Inflammatory macrophage treated with lipopolysaccharide for 4 hours (primary cell): ENCODE data around the gene MAP3K19.
"Not testable (repeated sequence)": the region's sequence is repeated elsewhere in the genome, so short reads cannot be mapped to it uniquely, and the experiment has no call there.

Source experiments
- DNase-seq: peaks from one replicate; pipeline ENCODE4 v3.0.0-alpha.2; 2020

Gene MAP3K19

DNA sequence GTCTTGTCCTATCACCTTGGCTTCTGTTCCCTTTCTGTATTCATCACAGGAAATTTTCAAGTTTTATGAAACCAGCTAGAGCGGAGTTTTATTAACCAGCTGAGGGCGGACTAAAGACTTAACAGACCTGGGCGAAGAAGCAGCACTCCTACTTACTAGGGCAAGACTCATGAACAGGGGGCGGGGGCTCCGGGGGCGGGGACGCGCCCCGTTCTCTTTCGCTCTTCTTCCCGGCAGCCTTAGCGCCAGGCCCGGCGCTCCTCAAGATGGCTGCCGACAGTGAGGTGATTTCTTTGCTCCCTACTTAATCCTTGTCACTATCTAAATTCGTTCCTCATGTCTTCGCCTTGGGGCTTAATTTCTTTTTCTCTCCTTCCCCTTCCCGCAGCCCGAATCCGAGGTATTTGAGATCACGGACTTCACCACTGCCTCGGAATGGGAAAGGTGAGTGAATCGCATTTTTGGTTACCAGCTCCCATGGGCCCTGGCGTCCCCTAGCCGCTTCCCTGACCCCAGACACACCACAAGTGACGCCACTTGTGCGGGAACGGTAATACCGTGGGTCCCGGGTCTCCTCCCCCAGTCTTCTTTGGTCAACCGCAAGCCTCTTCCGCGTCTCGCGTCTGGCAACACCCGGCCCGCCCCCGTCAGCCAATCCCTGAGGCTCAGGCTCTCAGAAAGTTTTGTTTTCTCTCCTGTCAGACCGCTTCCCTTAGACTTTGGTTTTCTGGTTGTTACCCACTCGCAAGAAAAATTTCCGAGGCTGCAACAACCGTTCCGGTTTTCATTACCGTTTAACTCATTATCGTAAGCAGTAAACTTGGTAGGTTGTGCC lies 5.0 kb upstream of the MAP3K19 start, which contains the start of gene RAB3GAP1:
Gene RAB3GAP1, plus strand, starts transcription at position 251 of the 835 bp plus-strand sequence. Its CDS starts 16 bp downstream, at position 267.
- peak; percentile 97 for DNase-seq

DNA sequence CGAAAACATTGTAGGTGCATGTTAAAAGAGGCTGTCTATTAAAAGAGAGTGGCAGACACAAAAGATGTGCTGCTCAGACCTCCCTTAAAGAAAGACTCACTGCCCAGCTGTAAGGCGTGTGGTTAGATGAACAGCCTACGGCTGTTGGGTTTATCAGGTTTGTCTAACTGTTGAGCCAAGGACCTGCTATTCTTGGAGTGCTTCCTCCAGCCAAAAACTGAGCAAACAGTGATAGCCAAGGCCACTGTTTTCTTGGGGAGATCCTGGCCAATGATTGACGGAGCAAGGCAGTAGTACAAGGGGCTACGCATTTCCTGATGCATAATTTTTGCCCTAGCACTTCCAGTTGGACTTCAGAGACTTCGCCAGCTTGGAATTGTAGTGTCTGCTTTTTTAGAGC lies 3.4 kb upstream of the MAP3K19 start:
- no peak for DNase-seq

DNA sequence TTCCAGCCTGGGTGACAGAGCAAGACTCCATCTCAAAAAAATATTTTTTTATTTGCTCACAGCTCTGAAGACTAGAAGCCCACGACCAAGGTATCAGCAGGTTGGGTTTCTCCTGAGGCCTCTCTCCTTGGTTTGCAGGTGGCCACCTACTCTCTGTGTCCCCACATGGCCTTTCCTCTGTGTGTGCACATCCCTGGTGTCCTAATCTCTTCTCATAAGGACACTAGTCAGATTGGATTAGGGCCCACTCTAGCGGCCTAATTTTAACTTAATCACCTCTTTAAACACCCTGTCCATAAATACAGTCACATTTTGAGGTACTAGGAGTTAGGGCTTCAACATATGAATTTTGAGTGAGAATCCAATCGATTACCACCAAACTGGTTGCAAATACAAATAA lies 2.9 kb upstream of the MAP3K19 start:
- no peak for DNase-seq

DNA sequence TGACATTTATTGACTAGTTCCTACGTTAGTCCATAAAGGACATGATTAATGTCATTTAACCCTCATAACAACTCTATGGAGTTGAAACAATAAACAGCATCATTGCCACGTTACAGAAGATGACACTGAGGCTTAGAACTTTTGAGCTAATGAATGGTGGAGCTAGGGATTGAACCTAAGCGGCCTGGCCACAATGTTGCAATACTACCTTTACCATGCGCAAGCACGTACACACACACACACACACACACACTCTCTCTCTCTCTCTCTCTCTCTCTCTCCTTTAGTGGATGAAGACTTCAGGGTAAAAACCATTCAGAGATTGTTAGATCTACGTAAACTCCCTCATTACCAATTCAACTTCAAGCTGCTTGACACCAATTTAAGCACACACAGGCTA lies 875 bp upstream of the MAP3K19 start:
- no peak for DNase-seq

DNA sequence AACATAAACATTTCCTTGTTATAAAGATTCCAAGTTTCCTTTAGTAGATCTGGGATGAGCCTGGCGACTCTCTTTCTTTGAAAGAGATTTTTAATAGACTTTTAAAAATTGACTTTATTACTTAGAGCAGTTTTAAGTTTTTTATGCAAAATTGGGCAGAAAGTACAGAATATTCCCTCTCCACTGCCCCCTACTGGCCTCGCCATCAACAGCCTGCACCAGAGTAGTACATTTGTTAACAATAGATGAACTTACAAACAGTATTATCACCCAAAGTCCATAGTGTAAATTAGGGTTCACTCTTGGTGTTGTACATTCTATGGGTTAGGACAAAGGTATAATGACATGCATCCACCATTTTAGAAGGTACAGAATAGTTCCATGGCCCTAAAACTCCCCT lies 3.9 kb downstream of the MAP3K19 start:
- peak; percentile 21 for DNase-seq

DNA sequence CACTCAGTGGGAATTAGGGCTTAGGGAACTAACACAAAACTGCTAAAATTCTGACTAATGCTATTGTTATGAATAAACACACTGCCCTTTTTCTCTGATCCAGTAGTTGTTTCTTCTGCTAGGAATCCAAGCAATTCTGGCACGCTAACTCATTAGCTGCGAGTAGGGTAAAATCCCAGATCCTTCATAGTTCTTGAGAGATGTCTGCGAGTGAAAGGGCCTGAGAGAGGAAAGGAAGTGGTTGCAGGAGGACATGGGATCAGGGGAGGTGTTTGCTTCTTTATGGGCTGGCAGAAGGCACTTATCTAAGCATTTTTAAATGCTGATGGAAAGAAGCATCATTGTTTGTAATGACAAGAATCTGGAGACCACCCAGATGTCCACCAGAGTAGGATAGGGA lies 9.4 kb downstream of the MAP3K19 start:
- no peak for DNase-seq

DNA sequence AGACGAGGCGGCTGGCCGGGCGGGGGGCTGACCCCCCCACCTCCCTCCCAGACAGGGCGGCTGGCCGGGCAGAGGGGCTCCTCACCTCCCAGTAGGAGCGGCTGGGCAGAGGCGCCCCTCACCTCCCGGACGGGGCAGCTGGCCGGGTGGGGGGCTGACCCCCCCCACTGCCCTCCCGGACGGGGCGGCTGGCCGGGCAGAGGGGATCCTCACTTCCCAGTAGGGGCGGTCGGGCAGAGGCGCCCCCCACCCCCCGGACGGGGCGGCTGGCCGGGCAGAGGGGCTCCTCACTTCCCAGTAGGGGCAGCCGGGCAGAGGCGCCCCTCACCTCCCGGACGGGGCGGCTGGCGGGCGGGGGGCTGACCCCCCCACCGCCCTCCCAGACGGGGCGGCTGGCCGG lies 14.0 kb downstream of the MAP3K19 start:
- DNase-seq, result not testable (repeated sequence)

DNA sequence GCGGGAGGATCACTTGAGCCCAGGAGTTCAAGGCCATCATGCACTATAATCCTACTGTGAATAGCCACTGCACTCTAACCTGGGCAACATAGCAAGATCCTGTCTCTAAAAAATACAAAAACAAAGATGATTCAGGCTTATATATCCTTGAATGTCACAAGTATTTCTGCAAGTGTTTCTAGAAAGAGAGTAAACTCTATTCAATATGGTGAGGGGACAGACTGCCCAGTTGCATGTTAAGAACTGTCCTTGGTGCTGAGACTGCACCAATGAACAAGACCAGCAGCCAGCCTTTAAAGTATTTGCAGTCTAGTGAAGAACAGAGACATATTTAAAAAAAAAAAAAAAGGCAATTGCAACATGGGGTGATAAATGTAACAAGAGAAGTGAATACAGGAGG lies 16.4 kb downstream of the MAP3K19 start:
- DNase-seq, result no peak

DNA sequence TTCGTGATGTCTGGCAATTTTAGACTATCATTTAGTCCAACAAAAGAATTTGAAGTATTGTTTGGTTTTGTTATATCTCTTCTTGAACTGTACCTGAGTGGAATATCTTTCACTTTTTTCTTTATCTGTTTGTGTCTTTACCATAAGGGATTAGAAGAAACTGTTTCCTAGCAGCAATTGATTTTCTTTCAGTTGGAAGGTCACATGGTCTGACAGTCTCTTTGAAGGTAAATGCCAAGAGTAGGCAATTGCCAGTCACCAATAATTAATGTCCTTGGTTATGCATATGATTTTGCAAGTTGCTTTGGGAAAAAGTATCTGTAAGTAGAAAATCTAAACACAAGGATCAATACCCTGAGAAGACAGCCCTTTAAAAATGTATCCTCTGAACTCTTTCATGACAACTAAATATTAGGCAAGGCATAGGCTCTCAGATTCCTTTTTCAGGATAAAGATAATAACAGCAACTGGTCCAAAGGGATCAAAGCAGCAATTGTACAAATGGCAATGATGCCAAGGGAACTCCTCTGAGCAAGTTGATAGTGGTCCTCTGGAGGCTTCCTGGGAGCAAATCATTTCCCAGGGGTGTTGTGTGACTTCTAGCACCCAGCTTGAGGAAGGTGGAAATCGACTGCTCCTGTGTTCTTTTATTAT lies 17.6 kb downstream of the MAP3K19 start:
- no peak for DNase-seq

DNA sequence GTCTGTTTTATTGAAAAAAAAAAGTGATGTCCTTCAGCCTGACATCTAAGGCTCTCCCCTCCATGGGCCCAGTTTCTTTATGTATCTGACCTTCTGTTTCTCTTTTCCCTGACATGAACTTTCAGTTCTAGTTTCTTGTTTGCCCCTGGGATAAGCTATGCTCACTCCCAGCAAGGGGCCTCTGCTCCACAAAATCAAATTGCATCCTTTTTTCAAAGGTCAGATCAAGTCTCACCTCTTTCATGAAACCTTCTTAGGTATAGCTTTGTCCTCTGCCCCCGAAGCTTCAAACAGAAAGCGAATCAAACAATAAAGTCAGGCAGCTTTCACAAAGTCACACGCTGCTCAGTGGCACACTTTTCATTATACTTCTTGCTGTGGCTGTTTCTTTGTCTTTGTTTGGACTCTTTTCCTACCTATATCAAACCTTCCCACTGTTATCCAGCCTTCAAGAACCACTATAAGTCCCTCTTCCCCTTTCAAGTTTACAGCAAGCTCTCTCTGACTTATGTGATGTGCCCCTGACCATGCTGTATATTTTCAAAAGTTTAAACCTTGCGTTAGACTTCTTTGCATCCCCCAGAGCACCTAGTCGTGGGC lies 23.3 kb downstream of the MAP3K19 start:
- DNase-seq, result no peak

DNA sequence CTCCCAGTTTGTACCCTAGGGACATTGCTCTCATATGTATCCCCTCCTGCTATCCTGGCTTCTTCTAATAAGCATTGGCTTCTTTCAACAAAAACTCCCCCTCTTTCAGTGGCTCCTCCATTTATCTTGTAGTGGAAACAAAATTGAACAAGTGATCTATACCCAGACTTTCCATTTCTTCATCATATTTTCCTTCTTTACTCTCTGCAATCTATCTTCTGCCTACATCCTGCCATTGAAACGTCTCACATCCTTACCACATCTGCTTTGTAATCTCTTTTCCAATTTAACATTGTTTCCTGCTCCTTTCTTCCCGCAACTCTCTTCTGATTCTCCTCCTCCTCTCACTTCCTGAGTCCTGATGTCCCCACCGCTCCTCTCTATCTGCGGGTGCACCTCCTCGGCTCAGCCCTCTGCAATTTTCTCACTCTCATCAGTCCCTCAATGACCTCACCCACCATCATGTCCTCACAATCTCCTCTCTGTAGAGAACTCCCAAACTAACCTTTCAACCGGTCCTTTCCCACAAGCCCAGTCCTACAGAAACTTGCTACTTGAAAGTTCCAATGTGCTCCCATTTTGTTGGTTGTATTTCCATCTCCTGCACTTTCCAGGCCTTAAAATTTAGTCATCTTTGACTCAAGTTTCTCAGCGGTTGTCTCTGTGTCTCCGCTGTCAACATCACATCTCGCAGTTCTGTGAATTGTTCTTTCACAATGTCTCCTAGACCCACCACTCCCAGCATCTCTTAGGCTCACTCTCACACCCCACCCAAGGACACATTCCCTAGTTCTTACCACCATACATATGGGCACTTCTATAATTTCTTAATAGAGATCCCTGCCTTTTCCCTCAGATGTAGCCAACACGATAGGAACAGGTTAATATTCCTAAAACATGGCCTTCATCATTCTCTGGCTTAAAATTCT lies 24.0 kb downstream of the MAP3K19 start:
- no peak for DNase-seq

DNA sequence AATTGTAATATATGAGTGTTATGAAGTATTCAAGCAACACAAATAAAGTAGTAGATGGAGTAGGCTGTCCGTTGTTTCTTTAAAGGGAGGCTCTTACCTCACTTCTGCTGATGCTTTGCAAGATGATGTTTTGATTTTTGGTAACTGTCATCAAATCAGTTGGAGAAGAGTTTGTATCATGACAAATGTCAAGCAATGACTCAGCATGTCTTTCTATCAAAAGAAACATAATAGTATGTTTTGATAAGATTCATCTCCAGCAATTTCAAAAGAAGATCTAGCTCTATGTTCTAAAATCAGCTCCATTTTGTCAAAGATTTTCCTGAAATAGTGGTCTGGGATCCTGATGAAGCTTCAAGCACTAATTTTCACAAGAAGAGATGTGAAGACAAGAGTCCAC lies 25.6 kb downstream of the MAP3K19 start:
- DNase-seq, result no peak

DNA sequence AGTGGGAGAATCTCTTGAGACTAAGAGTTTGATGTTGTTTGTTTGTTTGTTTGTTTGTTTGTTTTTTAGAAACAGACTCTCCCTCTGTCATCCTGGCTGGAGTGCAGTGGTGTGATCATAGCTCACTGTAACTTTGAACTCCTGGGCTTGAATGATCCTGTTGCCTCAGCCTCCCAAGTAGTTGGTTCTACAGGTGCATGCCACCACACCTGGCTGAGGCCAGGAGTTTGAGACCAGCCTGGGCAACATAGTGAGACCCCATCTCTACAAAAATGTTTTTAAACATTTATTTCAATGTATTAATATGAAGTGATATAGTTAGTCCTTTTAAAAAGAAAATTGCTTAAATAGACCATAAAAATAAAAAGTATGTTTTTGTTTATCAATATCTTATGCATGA lies 35.6 kb downstream of the MAP3K19 start:
- DNase-seq, result no peak

DNA sequence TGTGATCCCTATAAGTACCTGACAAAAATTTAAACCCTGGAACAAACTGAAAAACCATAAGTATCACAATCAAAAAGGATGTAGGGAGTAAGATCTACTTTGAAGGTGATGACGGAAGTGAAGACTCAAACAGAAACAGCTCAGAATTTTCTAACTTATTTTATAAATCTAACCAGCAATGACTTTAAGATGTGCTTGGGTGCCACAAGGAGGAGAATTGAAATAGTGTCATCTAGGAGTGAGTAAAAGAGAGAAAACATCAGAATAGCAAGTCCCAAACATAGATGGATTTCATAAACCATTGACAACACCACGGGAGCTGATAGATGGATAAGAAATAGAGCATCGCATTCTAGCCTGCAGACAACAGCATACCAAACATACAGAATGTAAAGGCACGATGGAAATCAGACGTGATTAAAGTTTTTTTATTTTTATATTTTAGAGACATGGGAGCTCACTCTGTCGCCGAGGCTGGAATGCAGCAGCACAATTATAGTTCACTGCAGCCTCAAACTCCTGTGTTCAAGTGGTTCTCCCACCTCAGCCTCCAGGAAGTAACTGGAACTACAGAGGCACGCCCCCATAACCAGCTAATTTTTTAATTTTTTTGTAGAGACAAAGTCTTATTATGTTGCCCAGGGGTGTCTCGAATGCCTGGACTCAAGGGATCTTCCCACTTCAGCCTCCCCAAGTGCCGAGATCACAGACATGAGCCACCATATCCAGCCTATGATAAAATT lies 36.9 kb downstream of the MAP3K19 start:
- DNase-seq, result no peak

DNA sequence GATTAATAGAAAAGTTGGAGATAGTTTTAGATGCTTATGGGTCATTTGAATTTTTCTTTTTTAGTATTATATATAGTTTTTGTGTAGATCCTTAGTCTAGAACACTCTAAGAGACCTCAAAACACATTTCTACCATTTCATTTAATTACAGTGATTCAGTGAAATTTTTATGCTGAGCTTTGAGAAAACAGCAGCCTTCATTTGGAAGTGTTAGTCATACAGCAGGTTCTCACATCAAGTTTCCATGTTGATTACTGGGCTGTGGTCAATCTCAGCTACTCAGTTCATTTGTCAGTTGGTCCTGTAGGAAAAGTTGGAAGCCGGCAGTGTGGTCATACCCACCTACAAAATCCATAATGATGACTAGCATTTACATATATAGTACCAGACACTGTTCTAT lies 37.9 kb downstream of the MAP3K19 start:
- no peak for DNase-seq

DNA sequence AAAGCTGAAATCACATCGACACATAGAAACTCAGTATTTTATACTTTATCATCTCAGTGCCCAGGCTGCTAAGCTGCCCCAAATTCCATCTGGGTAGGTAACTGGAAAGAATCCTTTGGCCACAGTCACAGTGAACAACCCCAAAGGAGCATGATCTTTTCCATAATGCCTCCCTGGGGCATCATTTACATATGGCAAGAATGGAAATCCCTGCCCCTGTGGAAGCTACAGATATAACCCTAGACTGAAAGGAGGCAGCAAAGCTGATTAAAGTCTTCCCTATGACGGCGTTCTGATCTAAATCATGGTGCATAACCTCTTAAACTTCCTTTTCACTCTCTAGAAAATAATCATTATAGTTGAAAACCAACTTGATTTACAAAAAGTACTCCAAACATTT lies 41.5 kb downstream of the MAP3K19 start:
- no peak for DNase-seq

DNA sequence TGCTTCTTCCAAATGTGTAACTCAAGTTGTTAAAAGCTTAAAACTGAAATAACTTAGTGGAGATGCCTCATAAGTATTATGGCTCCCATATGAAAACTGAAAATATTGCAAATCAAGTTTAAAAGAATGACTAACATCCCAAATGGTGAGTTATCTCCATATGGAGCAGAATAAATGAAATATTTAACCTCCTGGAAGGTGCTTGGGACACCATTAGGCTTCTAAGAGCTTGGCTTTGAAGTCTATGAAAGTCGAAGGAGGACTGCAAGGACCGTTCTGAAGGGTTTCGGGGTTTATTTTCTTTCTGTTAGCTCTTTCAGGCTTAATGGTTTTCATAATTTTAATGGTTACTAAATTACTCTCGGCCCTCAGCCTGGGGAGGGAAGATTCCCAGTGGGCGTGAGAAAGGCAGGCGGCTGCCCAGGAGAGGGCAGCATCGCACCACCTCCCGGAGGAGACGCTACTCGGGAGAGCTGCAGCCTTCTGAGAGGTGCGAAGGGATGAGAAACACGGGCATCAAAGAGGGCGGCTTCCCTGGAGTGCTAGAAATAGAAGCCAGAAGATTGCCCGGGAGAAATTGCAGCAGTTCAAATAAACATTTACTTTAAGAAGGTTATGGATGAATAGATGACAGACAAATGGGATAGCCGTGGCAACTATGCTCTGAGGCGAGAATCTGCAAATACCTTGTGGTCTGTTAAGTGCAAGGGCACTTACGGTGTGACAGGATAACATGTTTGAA lies 43.1 kb downstream of the MAP3K19 start:
- DNase-seq, result peak; percentile 61

DNA sequence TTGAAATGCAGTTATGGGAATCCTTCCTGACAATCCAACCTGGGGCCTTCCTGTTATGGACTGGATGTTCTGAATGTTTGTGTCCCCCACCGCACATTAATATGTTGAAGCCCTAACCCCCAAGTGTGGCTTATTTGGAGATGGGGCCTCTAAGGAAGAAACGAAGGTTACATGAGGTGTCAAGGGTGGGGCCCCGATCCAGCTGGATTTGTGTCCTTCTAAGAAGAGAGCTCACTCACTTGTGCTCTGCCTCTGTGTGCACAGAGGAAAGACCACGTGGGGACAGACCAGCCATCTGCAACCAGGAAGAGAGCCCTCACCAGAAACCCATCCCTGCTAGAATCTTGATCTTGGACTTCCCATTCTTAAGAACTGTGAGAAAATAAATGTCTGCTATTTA lies 44.4 kb downstream of the MAP3K19 start:
- no peak for DNase-seq

DNA sequence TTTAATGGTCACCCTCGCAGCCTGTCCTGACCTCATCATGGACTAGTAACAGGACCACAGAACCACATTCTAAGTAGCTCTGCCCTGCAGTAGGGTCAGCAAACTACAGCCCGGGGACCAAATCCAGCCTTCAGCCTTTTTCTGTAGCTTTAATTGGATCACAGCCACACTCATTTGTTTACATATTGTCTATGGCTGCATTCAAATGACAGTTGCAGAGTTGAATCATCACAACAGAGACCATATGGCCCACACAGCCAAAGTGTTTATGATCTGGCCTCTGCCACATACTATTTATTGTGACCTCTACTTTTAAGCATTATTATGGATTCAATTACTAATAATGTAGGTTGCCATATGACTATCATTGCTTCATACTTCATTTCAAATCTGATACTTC lies 47.7 kb downstream of the MAP3K19 start:
- no peak for DNase-seq

DNA sequence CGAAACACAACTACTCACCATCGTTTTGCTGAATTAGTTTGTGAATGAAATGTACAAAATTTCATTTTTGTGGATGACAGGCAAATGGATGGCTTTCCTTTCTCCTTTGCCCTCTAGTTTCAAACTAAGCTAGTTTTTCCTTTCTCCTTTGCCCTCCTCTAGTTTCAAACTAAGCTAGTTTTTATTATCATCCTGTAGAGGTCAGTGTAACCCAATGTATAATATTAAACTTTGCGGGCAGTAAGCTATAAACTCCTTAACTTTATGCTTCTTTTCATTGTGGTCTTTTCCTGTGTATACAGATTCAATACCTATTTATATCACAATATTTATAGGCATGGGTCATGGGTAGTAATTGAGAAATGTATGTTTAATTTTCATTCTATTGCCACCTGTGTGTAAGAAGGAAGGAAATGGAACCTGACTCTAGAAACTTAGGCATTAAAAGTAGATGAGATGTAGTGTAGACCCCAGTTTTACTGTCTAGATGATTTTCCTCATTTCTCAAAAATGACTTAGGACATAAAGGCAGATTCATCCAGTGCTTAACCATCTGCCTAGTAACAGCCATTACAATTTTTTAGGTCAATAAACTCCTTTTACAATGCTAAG lies 58.1 kb downstream of the MAP3K19 start:
- DNase-seq, result peak; percentile 22

DNA sequence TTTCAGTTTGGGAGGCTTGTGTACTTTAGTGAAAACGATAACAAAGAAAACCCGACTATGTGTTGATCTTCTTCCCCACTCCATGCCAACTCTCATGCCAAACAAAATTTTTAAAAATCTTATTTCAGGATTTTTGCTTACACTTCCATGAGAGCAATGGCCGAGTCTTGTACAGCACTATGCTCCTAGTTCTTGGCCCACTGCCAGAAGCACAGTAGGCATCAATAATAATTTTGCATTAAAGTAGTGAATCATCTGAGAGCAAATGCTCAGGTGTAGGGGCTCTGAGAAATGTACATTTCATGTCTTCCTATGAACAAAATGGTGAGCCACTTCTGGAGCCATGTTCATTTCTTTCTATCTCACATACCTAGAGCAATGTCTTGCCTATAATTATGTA lies 62.2 kb downstream of the MAP3K19 start:
- no peak for DNase-seq
